ENCODE data around the gene CDH5.

Gene CDH5

DNA sequence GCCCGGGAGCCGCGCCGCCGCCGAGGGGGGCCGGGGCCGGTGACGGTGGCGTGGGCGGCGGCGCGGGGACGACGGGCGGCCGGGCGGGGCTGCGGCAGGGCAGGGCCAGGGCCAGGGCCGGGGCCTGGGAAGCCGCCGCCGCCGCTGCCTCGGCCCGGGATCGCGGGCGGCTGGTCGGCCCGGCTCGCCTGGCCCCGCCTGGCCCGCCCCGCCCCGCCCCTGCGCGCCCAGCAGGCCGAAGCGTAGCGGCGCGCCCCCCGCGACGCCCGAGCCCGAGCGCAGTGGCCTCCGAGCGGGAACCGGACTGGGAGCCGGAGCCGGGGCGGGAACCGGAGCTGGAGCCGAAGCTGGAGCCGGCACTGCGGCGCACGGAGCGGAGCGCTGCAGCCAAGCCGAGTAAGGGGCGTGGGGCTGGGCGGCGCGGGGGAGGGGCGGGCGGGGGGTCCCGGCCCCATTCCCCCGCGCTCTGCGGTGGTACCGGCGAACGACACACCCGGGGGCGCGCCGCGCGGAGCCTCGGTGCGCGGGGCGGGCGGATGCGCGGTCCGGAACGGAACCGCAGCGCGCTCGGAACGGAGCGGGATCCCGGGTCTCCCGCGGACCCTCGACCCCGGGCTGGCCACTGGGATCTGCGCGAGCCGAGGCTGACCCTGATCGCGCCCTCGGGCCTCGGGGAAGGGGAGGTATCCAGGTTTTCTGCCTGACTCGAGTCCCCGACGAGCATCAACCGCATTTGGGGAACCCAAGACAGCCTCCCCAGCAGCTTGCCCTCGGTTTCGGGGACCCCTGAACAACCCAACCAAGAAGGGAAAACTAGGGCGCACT, 60.8 kb downstream of the CDH5 start, which contains the start of gene BEAN1:
Gene BEAN1, plus strand, starts transcription at position 260 of the 825 bp plus-strand sequence. CDS start 10,382 bp downstream, outside the sequence.
- Histone ChIP-seq H4K8ac (ENCODE audit: low read depth, low read length) (no peak within 1 kb of the TSS), H3K79me1 (ENCODE audit: low read depth, low read length) (no peaks in the 10 kb centered on the region), H2BK5ac (ENCODE audit: low read length) (no peak within 1 kb of the TSS), H2BK15ac (ENCODE audit: low read length) (peak within 1 kb of the TSS; percentile 59), H2BK12ac (ENCODE audit: low read length) (peak within 1 kb of the TSS; percentile 8), H3K27ac (replicated peaks; ENCODE audit: low read length) (no peak within 1 kb of the TSS), H3K4ac (ENCODE audit: low read length) (no peak within 1 kb of the TSS), H3K27me3 (ENCODE audit: control insufficient read depth in 3 of 3, insufficient read depth in 3 of 3, low read depth in 1 of 3, low read length in 3 of 3) (peaks cover 15 to 70% (median 50%) of the 10 kb centered on the region in 3 experiments), H2AK5ac (ENCODE audit: low read depth, low read length) (peak within 1 kb of the TSS; percentile 40), H2BK120ac (ENCODE audit: low read depth, low read length) (no peak within 1 kb of the TSS), H3K4me1 (ENCODE audit: control insufficient read depth in 2 of 2, insufficient read depth in 1 of 2, low read depth in 1 of 2, low read length in 2 of 2) (peaks cover 11 to 13% of the 10 kb centered on the region in 2 donors), H3K4me2 (ENCODE audit: insufficient read depth, low read length, poor library complexity, severe bottlenecking) (peak within 1 kb of the TSS; percentile 75), H3K14ac (ENCODE audit: low read length) (peak within 1 kb of the TSS; percentile 59), H3K23ac (ENCODE audit: low read depth, low read length, poor library complexity) (peak within 1 kb of the TSS; percentile 37), H2AFZ (ENCODE audit: low read length) (peak within 1 kb of the TSS; percentile 85), H3K4me3 (ENCODE audit: low read length in 2 of 2) (peak within 1 kb of the TSS; percentile 46 to 80), H3K36me3 (replicated peaks in 1 of 2; ENCODE audit: control insufficient read depth in 2 of 2, insufficient read depth in 2 of 2, low read length in 2 of 2) (no peaks in the 10 kb centered on the region), H3K9me3 (replicated peaks in 1 of 2; ENCODE audit: control insufficient read depth in 2 of 2, insufficient read depth in 1 of 2, low read depth in 1 of 2, low read length in 2 of 2) (peaks cover 2 to 7% of the 10 kb centered on the region in 2 donors), H3K18ac (ENCODE audit: low read length) (peak within 1 kb of the TSS; percentile 86), H4K91ac (ENCODE audit: low read depth, low read length, poor library complexity) (no peak within 1 kb of the TSS), H3K9ac (ENCODE audit: low read depth, low read length, poor library complexity) (peak within 1 kb of the TSS; percentile 90)
- DNase-seq (ENCODE audit: low spot score): no peak
- WGBS, 2 donors (ENCODE audit: extremely low coverage in 2 of 2, insufficient read length in 2 of 2, insufficient replicate concordance in 1 of 2): no CpG with 5 or more reads among the region's 118 CpGs

GRCh38 chr16:66427871-66428681, 61.6 kb downstream of the CDH5 start:
- WGBS, 2 donors (ENCODE audit: extremely low coverage in 2 of 2, insufficient read length in 2 of 2, insufficient replicate concordance in 1 of 2): no CpG with 5 or more reads among the region's 40 CpGs
- Histone ChIP-seq H3K4me1 (ENCODE audit: control insufficient read depth in 2 of 2, insufficient read depth in 1 of 2, low read depth in 1 of 2, low read length in 2 of 2) (peaks cover 11 to 13% of the 10 kb centered on the region in 2 donors), H2AK5ac (ENCODE audit: low read depth, low read length) (peak overlapping the region; percentile 40), H3K36me3 (replicated peaks in 1 of 2; ENCODE audit: control insufficient read depth in 2 of 2, insufficient read depth in 2 of 2, low read length in 2 of 2) (no peaks in the 10 kb centered on the region), H3K14ac (ENCODE audit: low read length) (no peak overlapping the region), H2BK15ac (ENCODE audit: low read length) (peak overlapping the region; percentile 8), H3K27ac (replicated peaks; ENCODE audit: low read length) (no peak overlapping the region), H4K8ac (ENCODE audit: low read depth, low read length) (no peak overlapping the region), H3K27me3 (ENCODE audit: control insufficient read depth in 3 of 3, insufficient read depth in 3 of 3, low read depth in 1 of 3, low read length in 3 of 3) (peaks cover 15 to 63% (median 50%) of the 10 kb centered on the region in 3 experiments), H3K4me2 (ENCODE audit: insufficient read depth, low read length, poor library complexity, severe bottlenecking) (peak overlapping the region; percentile 75), H2AFZ (ENCODE audit: low read length) (peak overlapping the region; percentile 85), H2BK12ac (ENCODE audit: low read length) (peak overlapping the region; percentile 8), H2BK120ac (ENCODE audit: low read depth, low read length) (no peak overlapping the region), H3K4me3 (ENCODE audit: low read length in 2 of 2) (peak overlapping the region; percentile 46 to 80), H4K91ac (ENCODE audit: low read depth, low read length, poor library complexity) (no peak overlapping the region), H3K79me1 (ENCODE audit: low read depth, low read length) (no peaks in the 10 kb centered on the region), H3K18ac (ENCODE audit: low read length) (peak overlapping the region; percentile 68), H3K23ac (ENCODE audit: low read depth, low read length, poor library complexity) (peak overlapping the region; percentile 37), H3K9me3 (replicated peaks in 1 of 2; ENCODE audit: control insufficient read depth in 2 of 2, insufficient read depth in 1 of 2, low read depth in 1 of 2, low read length in 2 of 2) (peaks cover 2 to 7% of the 10 kb centered on the region in 2 donors), H3K9ac (ENCODE audit: low read depth, low read length, poor library complexity) (peak overlapping the region; percentile 83), H2BK5ac (ENCODE audit: low read length) (no peak overlapping the region), H3K4ac (ENCODE audit: low read length) (no peak overlapping the region)
- no peak for DNase-seq (ENCODE audit: low spot score)

GRCh38 chr16:66428682-66429251, 62.3 kb downstream of the CDH5 start:
- Histone ChIP-seq H4K91ac (ENCODE audit: low read depth, low read length, poor library complexity) (no peak overlapping the region), H2BK15ac (ENCODE audit: low read length) (no peak overlapping the region), H2BK120ac (ENCODE audit: low read depth, low read length) (no peak overlapping the region), H2AK5ac (ENCODE audit: low read depth, low read length) (peak overlapping the region; percentile 3), H4K8ac (ENCODE audit: low read depth, low read length) (no peak overlapping the region), H3K27me3 (ENCODE audit: control insufficient read depth in 3 of 3, insufficient read depth in 3 of 3, low read depth in 1 of 3, low read length in 3 of 3) (peaks cover 15 to 56% (median 50%) of the 10 kb centered on the region in 3 experiments), H3K4ac (ENCODE audit: low read length) (no peak overlapping the region), H3K9ac (ENCODE audit: low read depth, low read length, poor library complexity) (no peak overlapping the region), H3K4me1 (ENCODE audit: control insufficient read depth in 2 of 2, insufficient read depth in 1 of 2, low read depth in 1 of 2, low read length in 2 of 2) (peaks cover 14 to 19% of the 10 kb centered on the region in 2 donors), H3K79me1 (ENCODE audit: low read depth, low read length) (no peaks in the 10 kb centered on the region), H2BK12ac (ENCODE audit: low read length) (no peak overlapping the region), H3K4me2 (ENCODE audit: insufficient read depth, low read length, poor library complexity, severe bottlenecking) (no peak overlapping the region), H3K23ac (ENCODE audit: low read depth, low read length, poor library complexity) (peak overlapping the region; percentile 22), H2BK5ac (ENCODE audit: low read length) (no peak overlapping the region), H2AFZ (ENCODE audit: low read length) (no peak overlapping the region), H3K27ac (replicated peaks; ENCODE audit: low read length) (no peak overlapping the region), H3K9me3 (replicated peaks in 1 of 2; ENCODE audit: control insufficient read depth in 2 of 2, insufficient read depth in 1 of 2, low read depth in 1 of 2, low read length in 2 of 2) (peaks cover 2 to 7% of the 10 kb centered on the region in 2 donors), H3K14ac (ENCODE audit: low read length) (no peak overlapping the region), H3K36me3 (replicated peaks in 1 of 2; ENCODE audit: control insufficient read depth in 2 of 2, insufficient read depth in 2 of 2, low read length in 2 of 2) (no peaks in the 10 kb centered on the region), H3K4me3 (ENCODE audit: low read length in 2 of 2) (no peak overlapping the region), H3K18ac (ENCODE audit: low read length) (no peak overlapping the region)
- no CpG with 5 or more reads among the region's 11 CpGs for WGBS, 2 donors (ENCODE audit: extremely low coverage in 2 of 2, insufficient read length in 2 of 2, insufficient replicate concordance in 1 of 2)
- no peak for DNase-seq (ENCODE audit: low spot score)

Data from neuronal stem cell (in vitro differentiated cells).